ENCODE results near the gene CREBRF.

Gene CREBRF

DNA sequence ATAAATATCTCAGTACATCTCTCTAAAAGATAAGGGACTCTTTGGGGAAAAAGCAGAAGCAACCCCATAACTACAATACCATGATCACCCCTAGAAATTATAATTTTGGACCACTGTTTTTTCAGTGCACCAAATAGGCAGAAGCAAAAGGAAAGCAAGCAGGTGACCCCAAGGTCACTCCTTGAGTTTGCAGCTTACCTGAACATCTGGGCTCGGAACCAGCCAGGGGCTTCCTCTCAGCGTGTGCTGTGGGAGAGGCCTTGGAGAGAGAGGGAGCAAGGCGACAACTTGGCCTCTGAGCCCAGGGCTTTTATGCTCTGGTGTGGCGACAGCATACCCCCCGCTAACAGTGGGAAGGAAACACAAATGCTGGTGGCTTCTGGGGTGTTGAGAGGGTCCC, 105.0 kb downstream of the CREBRF start:
- Histone ChIP-seq H3K4me3 (no peak overlapping the region), H3K9me3 (no peaks in the 10 kb centered on the region), H3K36me3 (replicated peaks) (peaks cover 21% of the 10 kb centered on the region), H3K27me3 (ENCODE audit: low read depth) (no peaks in the 10 kb centered on the region), H3K4me1 (no peaks in the 10 kb centered on the region)
- no peak for DNase-seq (ENCODE audit: low spot score in 2 of 2)
- in situ Hi-C loops (cut with MboI; ENCODE audit: low sequenced_read_pairs), result no loop called here

DNA sequence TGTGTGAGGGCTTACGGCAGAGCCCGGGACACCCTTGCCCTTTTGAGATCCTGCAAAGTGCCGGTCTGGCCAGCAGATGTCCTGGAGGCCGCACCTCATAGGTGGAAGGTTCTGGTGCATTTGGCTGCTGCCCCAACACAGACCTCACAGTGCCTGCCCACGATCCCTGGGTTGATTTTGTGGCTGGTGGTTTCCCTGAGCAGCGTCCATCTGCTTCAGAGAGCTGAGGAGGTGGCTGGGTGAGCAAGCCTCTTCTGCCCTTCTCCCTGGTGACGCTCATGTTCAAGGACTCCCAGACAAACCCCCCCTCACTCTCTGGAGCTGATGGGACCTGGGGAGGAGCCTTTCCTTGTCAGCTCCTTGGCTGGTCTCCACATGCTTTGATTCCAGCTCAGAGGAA, 107.1 kb downstream of the CREBRF start:
- Histone ChIP-seq H3K4me3 (no peak overlapping the region), H3K27me3 (ENCODE audit: low read depth) (no peaks in the 10 kb centered on the region), H3K9me3 (no peaks in the 10 kb centered on the region), H3K4me1 (no peaks in the 10 kb centered on the region), H3K36me3 (replicated peaks) (peaks cover 21% of the 10 kb centered on the region)
- no peak for DNase-seq (ENCODE audit: low spot score in 2 of 2)
- in situ Hi-C loops (cut with MboI; ENCODE audit: low sequenced_read_pairs), result no loop called here

DNA sequence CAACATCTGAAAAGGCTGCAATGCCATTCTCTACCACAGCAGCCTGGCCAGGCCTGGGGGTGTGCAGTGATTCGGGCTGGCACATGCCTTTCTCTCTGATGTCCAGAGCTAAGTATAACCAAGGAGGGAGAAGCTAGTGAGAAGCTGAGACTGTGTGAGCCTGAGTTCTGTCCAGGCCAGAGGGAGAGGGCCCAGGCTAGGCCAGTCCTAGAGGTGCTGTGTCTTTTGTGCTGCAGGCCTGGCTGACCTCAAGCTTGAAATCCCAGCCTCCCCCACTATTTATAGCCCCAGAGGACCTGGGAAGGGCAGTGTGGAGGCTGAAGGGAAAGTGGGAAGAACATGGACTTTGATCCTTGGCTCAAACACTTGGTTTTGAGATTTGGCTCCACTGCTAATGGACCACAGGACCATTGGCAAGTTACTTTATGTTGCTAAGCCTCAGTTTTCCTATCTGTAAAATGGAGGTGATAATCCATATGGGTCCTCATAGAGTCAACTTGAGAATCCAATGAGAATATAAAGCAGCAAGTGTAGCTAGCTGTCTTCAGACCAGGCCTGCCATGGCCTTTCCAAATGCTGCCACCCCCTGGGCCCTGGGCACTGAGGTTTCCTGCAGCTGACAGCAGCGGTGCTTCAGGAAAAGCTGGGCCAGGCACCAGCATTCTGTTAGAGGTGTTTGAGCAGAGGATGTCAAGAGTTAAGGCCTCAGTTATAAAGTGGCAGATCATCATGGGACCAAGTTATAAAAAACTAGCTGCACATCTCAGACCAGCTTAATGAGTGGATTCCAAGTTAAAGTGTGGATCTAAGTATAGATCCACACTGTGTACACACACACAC, 109.2 kb downstream of the CREBRF start:
- in situ Hi-C loops (cut with MboI; ENCODE audit: low sequenced_read_pairs), result no loop called here
- H3K9me3 ChIP-seq, result no peaks in the 10 kb centered on the region

DNA sequence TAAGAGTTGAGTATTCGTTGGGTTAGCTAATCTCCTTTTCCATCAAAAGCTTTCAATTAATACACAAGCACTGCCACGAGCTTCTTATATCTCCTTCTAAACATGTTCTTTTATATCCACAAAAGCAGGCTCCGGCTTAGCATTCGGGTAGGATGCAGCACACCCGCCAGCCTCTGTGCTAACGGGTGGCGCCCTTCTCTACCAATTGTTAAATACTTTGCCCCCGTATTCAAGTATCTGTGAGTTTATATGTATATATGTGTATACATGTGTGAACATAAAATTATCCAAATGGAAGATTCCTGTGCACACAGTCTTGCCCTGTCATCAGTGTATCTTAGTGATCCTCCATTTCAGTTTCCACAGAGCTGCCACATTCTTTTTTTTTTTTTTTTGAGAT, 116.0 kb downstream of the CREBRF start:
- Histone ChIP-seq H3K9me3 (no peaks in the 10 kb centered on the region), H3K4me3 (no peak overlapping the region), H3K27me3 (ENCODE audit: low read depth) (no peaks in the 10 kb centered on the region), H3K36me3 (replicated peaks) (no peaks in the 10 kb centered on the region), H3K4me1 (no peaks in the 10 kb centered on the region)
- DNase-seq (ENCODE audit: low spot score in 2 of 2), result peak; percentile 16 to 53
- in situ Hi-C loops (cut with MboI; ENCODE audit: low sequenced_read_pairs), result no loop called here

More for the DNA sequence above, 109.2 kb downstream of the CREBRF start:
- peaks cover 15% of the 10 kb centered on the region; the same call in 1 of the 2 replicates for H3K36me3 ChIP-seq (replicated peaks)
- no peaks in the 10 kb centered on the region for H3K4me1 ChIP-seq
- H3K27me3 ChIP-seq (ENCODE audit: low read depth), result no peaks in the 10 kb centered on the region
- DNase-seq (ENCODE audit: low spot score in 2 of 2), result no peak
- no peak overlapping the region for H3K4me3 ChIP-seq

DNA sequence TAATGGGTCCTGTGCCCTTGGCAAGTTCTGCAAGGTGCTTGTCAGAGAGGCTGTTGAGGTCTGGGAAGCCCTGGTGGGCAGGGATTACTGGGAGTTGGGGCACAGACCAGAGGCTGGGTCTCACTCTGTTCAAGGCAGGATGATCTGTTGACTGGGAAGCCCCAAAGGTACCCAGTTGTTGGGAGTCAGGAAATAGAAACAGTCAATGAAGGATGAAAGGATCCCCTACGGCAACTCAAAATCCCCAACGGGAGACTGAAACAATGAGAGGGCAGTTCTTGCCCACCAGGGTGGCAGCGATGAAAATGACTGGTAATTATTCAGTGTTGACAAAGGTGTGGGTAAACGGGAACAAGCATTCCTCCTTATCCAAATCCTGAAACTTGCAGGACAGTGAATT, 119.4 kb downstream of the CREBRF start:
- DNase-seq (ENCODE audit: low spot score in 2 of 2), result no peak
- H3K36me3 ChIP-seq (replicated peaks), result no peaks in the 10 kb centered on the region
- no peaks in the 10 kb centered on the region for H3K4me1 ChIP-seq
- H3K27me3 ChIP-seq (ENCODE audit: low read depth), result no peaks in the 10 kb centered on the region
- no peak overlapping the region for H3K4me3 ChIP-seq
- H3K9me3 ChIP-seq, result no peaks in the 10 kb centered on the region
- in situ Hi-C loops (cut with MboI; ENCODE audit: low sequenced_read_pairs), result no loop called here

DNA sequence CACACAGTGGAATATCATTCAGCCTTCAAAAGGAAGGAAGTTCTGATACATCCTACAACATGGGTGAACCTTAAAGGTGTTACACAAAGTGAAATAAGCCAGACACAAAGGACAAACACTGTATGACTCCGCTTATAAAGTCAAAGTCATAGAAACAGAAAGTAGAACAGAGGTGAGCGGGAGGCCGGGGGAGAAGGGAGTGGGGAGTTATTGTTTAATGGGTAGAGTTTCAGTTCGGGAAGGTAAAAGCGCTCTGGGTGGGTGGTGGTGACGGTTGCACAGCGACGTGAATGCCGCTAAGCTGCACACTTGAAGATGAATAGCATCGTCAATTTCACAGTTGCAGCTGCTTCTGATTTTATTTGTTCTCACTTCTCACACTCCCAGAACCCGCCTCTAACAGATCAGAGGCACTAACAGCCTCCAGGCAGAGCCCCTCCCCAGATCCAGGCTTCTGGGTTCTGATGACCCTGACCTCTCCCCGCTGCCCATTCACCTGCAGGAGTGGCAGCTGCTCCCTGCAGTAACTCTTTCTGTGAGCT, 122.3 kb downstream of the CREBRF start:
- in situ Hi-C loops (cut with MboI; ENCODE audit: low sequenced_read_pairs), result no loop called here
- Histone ChIP-seq H3K27me3 (ENCODE audit: low read depth) (no peaks in the 10 kb centered on the region), H3K9me3 (no peaks in the 10 kb centered on the region), H3K4me1 (no peaks in the 10 kb centered on the region), H3K36me3 (replicated peaks) (no peaks in the 10 kb centered on the region), H3K4me3 (no peak overlapping the region)
- DNase-seq (ENCODE audit: low spot score in 2 of 2), result no peak

DNA sequence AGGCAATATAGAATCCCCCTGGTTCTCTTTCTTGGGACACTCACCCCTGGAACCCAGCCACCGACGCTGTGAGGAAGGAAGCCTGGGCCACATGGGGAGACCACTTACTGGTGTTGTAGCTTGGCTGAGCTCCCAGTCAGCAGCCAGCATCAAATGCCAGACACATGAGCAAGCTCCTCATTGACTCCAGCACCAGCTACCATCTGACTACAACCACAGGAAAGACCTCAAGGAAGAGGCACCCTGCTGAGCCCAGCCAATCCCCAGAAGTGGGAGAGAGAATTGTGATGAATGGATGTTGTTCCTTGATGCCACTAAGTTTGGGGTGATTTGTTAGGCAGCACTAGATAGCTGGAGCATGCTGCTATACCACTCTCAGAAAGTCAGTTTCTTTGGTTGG, 124.2 kb downstream of the CREBRF start:
- no peak overlapping the region for H3K4me3 ChIP-seq
- no peaks in the 10 kb centered on the region for H3K9me3 ChIP-seq
- in situ Hi-C loops (cut with MboI; ENCODE audit: low sequenced_read_pairs), result no loop called here
- no peaks in the 10 kb centered on the region for H3K27me3 ChIP-seq (ENCODE audit: low read depth)
- H3K36me3 ChIP-seq (replicated peaks), result no peaks in the 10 kb centered on the region
- H3K4me1 ChIP-seq, result no peaks in the 10 kb centered on the region
- no peak for DNase-seq (ENCODE audit: low spot score in 2 of 2)

DNA sequence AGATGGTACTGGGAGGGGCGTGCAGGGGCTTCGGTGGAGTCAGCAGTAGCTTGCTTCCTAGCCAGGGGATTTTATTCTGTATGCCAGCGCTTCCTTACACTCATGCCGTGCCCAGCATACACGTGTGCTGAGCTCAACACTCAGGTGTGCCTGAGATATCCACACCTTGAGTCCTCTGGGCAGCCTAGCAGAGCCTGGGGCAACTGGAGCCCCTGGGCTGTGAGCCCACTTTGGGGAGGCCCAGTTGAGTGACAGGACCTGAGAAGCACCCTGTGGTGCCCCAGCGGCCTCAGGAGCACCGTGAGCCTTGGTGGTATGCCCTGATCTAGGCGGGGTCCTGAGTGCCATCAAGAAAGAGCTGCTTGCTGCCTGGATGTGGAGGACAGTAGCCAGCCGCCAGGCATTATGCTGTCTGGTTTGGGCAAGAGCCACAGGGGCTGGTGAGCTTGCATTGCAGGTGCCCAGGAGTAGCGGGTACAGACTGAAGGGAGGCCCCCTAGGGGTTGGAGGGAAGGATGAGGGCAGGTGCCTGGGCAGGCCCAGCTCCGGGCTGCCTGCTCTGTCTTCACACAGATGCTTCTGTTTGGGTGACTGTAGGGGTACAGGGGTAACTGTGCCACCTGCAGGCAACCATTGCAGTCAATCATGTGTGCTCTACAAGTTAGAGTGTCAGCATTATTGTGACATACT, 131.0 kb downstream of the CREBRF start:
- Histone ChIP-seq H3K4me1 (no peaks in the 10 kb centered on the region), H3K36me3 (replicated peaks) (no peaks in the 10 kb centered on the region), H3K9me3 (no peaks in the 10 kb centered on the region), H3K27me3 (ENCODE audit: low read depth) (no peaks in the 10 kb centered on the region), H3K4me3 (no peak overlapping the region)
- no peak for DNase-seq (ENCODE audit: low spot score in 2 of 2)
- in situ Hi-C loops (cut with MboI; ENCODE audit: low sequenced_read_pairs), result no loop called here

DNA sequence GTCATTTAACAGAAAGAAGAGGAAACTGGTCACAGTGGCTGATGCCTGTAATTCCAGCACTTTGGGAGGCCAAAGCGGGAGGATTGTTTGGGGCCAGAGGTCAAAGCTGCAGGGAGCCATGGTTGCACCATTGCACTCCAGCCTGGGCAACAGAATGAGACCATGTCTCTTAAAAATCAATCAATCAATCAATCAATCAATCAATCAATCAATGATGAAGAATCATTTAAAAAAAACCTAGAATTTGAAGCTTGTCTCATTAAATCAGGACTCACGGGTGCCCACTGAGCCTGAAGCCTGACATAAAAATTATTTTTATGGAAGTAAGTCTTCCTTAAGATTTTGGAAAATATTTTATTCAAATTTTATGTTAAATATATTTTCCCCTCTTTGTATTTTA, 132.1 kb downstream of the CREBRF start:
- H3K36me3 ChIP-seq (replicated peaks), result no peaks in the 10 kb centered on the region
- H3K4me3 ChIP-seq, result no peak overlapping the region
- no peaks in the 10 kb centered on the region for H3K4me1 ChIP-seq
- no peaks in the 10 kb centered on the region for H3K9me3 ChIP-seq
- no peaks in the 10 kb centered on the region for H3K27me3 ChIP-seq (ENCODE audit: low read depth)
- in situ Hi-C loops (cut with MboI; ENCODE audit: low sequenced_read_pairs), result no loop called here
- DNase-seq (ENCODE audit: low spot score in 2 of 2), result no peak
